Measurements from ENCODE around the gene CHTF18.

The CHTF18 gene

GRCh38 chr16:764184-764750 is 24.2 kb upstream of the CHTF18 start:
- Histone ChIP-seq H4K20me1 (ENCODE audit: low read depth, low read length) (no peaks in the 10 kb centered on the region), H3K79me2 (ENCODE audit: insufficient read depth, low read length) (no peaks in the 10 kb centered on the region), H3K27me3 (ENCODE audit: low read length) (no peaks in the 10 kb centered on the region), H3K9me3 (ENCODE audit: insufficient read depth, low read length) (no peaks in the 10 kb centered on the region), H3F3A (ENCODE audit: insufficient read depth) (no peaks in the 10 kb centered on the region), H3K27ac (ENCODE audit: low read depth, low read length) (no peak overlapping the region), H3K4me2 (ENCODE audit: low read depth, low read length, poor library complexity, severe bottlenecking) (no peak overlapping the region), H3K9ac (ENCODE audit: low read length) (no peak overlapping the region), H3K4me3 (ENCODE audit: insufficient read depth, low read length, poor library complexity, severe bottlenecking) (no peak overlapping the region), H2AFZ (ENCODE audit: low read depth, low read length, severe bottlenecking) (no peak overlapping the region), H3K36me3 (ENCODE audit: low read length) (no peaks in the 10 kb centered on the region), H3K9me2 (replicated peaks; ENCODE audit: insufficient read depth, low read length) (no peaks in the 10 kb centered on the region)
- TF ChIP-seq EZH2phosphoT487 (conservative IDR thresholded peaks at IDR 0.05; ENCODE audit: low read length) (no peak), CTCF (IDR thresholded peaks at IDR 0.05; ENCODE audit: insufficient read depth, low read length, poor library complexity, severe bottlenecking) (no peak)

GRCh38 chr16:764848-765487 is 23.5 kb upstream of the CHTF18 start:
- no peak for TF ChIP-seq CTCF (IDR thresholded peaks at IDR 0.05; ENCODE audit: insufficient read depth, low read length, poor library complexity, severe bottlenecking)
- TF ChIP-seq EZH2phosphoT487 (conservative IDR thresholded peaks at IDR 0.05; ENCODE audit: low read length) = no peak

GRCh38 chr16:765488-765865 is 22.9 kb upstream of the CHTF18 start:
- Histone ChIP-seq H3K9me2 (replicated peaks; ENCODE audit: insufficient read depth, low read length) (no peaks in the 10 kb centered on the region), H3K9me3 (ENCODE audit: insufficient read depth, low read length) (no peaks in the 10 kb centered on the region), H3F3A (ENCODE audit: insufficient read depth) (no peaks in the 10 kb centered on the region), H2AFZ (ENCODE audit: low read depth, low read length, severe bottlenecking) (no peak overlapping the region), H3K27me3 (ENCODE audit: low read length) (no peaks in the 10 kb centered on the region), H3K9ac (ENCODE audit: low read length) (no peak overlapping the region), H3K36me3 (ENCODE audit: low read length) (no peaks in the 10 kb centered on the region), H4K20me1 (ENCODE audit: low read depth, low read length) (no peaks in the 10 kb centered on the region), H3K4me2 (ENCODE audit: low read depth, low read length, poor library complexity, severe bottlenecking) (no peak overlapping the region), H3K4me3 (ENCODE audit: insufficient read depth, low read length, poor library complexity, severe bottlenecking) (no peak overlapping the region), H3K27ac (ENCODE audit: low read depth, low read length) (no peak overlapping the region), H3K79me2 (ENCODE audit: insufficient read depth, low read length) (no peaks in the 10 kb centered on the region)
- TF ChIP-seq EZH2phosphoT487 (conservative IDR thresholded peaks at IDR 0.05; ENCODE audit: low read length) = no peak
- TF ChIP-seq CTCF (IDR thresholded peaks at IDR 0.05; ENCODE audit: insufficient read depth, low read length, poor library complexity, severe bottlenecking) = no peak

More at GRCh38 chr16:764848-765487, 23.5 kb upstream of the CHTF18 start:
- Histone ChIP-seq H3K9me2 (replicated peaks; ENCODE audit: insufficient read depth, low read length) (no peaks in the 10 kb centered on the region), H3K4me2 (ENCODE audit: low read depth, low read length, poor library complexity, severe bottlenecking) (no peak overlapping the region), H2AFZ (ENCODE audit: low read depth, low read length, severe bottlenecking) (no peak overlapping the region), H3K9ac (ENCODE audit: low read length) (no peak overlapping the region), H3K4me3 (ENCODE audit: insufficient read depth, low read length, poor library complexity, severe bottlenecking) (no peak overlapping the region), H3K9me3 (ENCODE audit: insufficient read depth, low read length) (no peaks in the 10 kb centered on the region), H3K79me2 (ENCODE audit: insufficient read depth, low read length) (no peaks in the 10 kb centered on the region), H3K27ac (ENCODE audit: low read depth, low read length) (no peak overlapping the region), H3K36me3 (ENCODE audit: low read length) (no peaks in the 10 kb centered on the region), H4K20me1 (ENCODE audit: low read depth, low read length) (no peaks in the 10 kb centered on the region), H3K27me3 (ENCODE audit: low read length) (no peaks in the 10 kb centered on the region), H3F3A (ENCODE audit: insufficient read depth) (no peaks in the 10 kb centered on the region)
